T-helper 2 cell (primary cell): ENCODE measurements around the gene CCDC92.
A peak's percentile ranks its signal among the peaks of the same experiment; 100 is the strongest.
"Not testable (repeated sequence)": the region's sequence is repeated elsewhere in the genome, so short reads cannot be mapped to it uniquely, and the experiment has no call there.

Experiments
- DNase-seq, 5 experiments: peaks; one replicate each; pipeline versions ENCODE4 v3.0.0 to v3.0.0-alpha.2; 2012 to 2022

The CCDC92 gene

GRCh38 chr12:123948796-123949769, 23.5 kb downstream of the CCDC92 start:
- no peak for DNase-seq

GRCh38 chr12:123948401-123948795, 24.2 kb downstream of the CCDC92 start:
- no peak for DNase-seq

- not testable (repeated sequence) for DNase-seq
Observed at GRCh38 chr12:123947531-123947930, 25.1 kb downstream of the CCDC92 start.

GRCh38 chr12:123946516-123947505, 25.8 kb downstream of the CCDC92 start:
- not testable (repeated sequence) for DNase-seq

- DNase-seq, result no peak
Observed at GRCh38 chr12:123946152-123946515, 26.5 kb downstream of the CCDC92 start.

GRCh38 chr12:123945287-123946151, 27.1 kb downstream of the CCDC92 start:
- DNase-seq, result no peak

- no peak for DNase-seq
Observed at GRCh38 chr12:123944696-123945095, 27.9 kb downstream of the CCDC92 start.

- DNase-seq, result no peak
Observed at GRCh38 chr12:123943816-123944215, 28.8 kb downstream of the CCDC92 start.

GRCh38 chr12:123942911-123943648, 29.6 kb downstream of the CCDC92 start:
- no peak for DNase-seq

GRCh38 chr12:123942238-123942653, 30.4 kb downstream of the CCDC92 start:
- DNase-seq, result no peak

GRCh38 chr12:123941624-123942237, 30.9 kb downstream of the CCDC92 start:
- DNase-seq, result no peak

GRCh38 chr12:123941000-123941399, 31.6 kb downstream of the CCDC92 start:
- no peak for DNase-seq

GRCh38 chr12:123940627-123940966, 32.0 kb downstream of the CCDC92 start:
- no peak for DNase-seq

GRCh38 chr12:123939716-123940626, 32.7 kb downstream of the CCDC92 start:
- DNase-seq, result no peak

GRCh38 chr12:123938679-123939480, 33.8 kb downstream of the CCDC92 start:
- peak in 1 of 5 experiments; percentile 15 for DNase-seq

- DNase-seq, result peak in 2 of 5 experiments; percentile 62 to 80
Observed at GRCh38 chr12:123937707-123938591, 34.7 kb downstream of the CCDC92 start.

GRCh38 chr12:123936956-123937706, 35.5 kb downstream of the CCDC92 start:
- DNase-seq, result no peak
